Astrocyte (in vitro differentiated cells and primary cell): Measurements from ENCODE around the gene ALG14. TPM values are rescaled to one million over a fixed set of nuclear protein-coding genes. Genes with fewer than 3 reads are reported as not detected.

ENCODE experiments used
- DNase-seq: peaks from one replicate; pipeline ENCODE4 v3.0.0-alpha.2; 2010; ENCODE audit warnings: low read depth
- FAIRE-seq: peaks from 2 replicates; lab custom pipeline; 2011; peaks lifted over from hg19 to GRCh38; lab: Jason Lieb, UNC
- H2AFZ ChIP-seq: 2 replicates; pipeline ENCODE4 v1.6.0; 2012; ENCODE audit warnings: low read depth, low read length, inconsistent platforms
- H3K27ac ChIP-seq: 2 replicates; pipeline ENCODE4 v1.5.1; 2011; ENCODE audit warnings: low read depth, low read length, inconsistent platforms
- H3K27me3 ChIP-seq: 2 replicates; pipeline ENCODE4 v1.6.0; 2011; ENCODE audit warnings: low read length, inconsistent platforms; ENCODE audit not compliant: insufficient read depth
- H3K36me3 ChIP-seq: 2 replicates; pipeline ENCODE4 v1.5.1; 2011; ENCODE audit warnings: low read length, inconsistent platforms; ENCODE audit not compliant: insufficient read depth
- H3K4me1 ChIP-seq: 2 replicates; pipeline ENCODE4 v1.5.1; 2011; ENCODE audit warnings: low read length, inconsistent platforms; ENCODE audit not compliant: insufficient read depth
- H3K4me2 ChIP-seq: 2 replicates; pipeline ENCODE4 v1.6.0; 2012; ENCODE audit warnings: low read length, inconsistent platforms
- H3K4me3 ChIP-seq: 2 replicates; pipeline ENCODE4 v1.5.1; 2011; ENCODE audit warnings: low read depth, mild to moderate bottlenecking, low read length, inconsistent platforms; ENCODE audit not compliant: insufficient read depth
- H3K79me2 ChIP-seq: 2 replicates; pipeline ENCODE4 v1.6.0; 2012; ENCODE audit warnings: mild to moderate bottlenecking, low read length, inconsistent platforms; ENCODE audit not compliant: insufficient read depth
- H3K9ac ChIP-seq: 2 replicates; pipeline ENCODE4 v1.6.0; 2012; ENCODE audit warnings: mild to moderate bottlenecking, low read length, inconsistent platforms
- H3K9me3 ChIP-seq: 2 replicates; pipeline ENCODE4 v1.5.1; 2012; ENCODE audit warnings: low read depth, mild to moderate bottlenecking, low read length, inconsistent platforms; ENCODE audit not compliant: insufficient read depth
- H4K20me1 ChIP-seq: 2 replicates; pipeline ENCODE4 v1.6.0; 2012; ENCODE audit warnings: low read length, inconsistent platforms; ENCODE audit not compliant: insufficient read depth
- H3K27ac Mint-ChIP-seq: one replicate; pipeline ENCODE4 v1.8.0; 2021; ENCODE audit warnings: mild to moderate bottlenecking, mixed read lengths; ENCODE audit not compliant: unreplicated experiment
- H3K27me3 Mint-ChIP-seq: one replicate; pipeline ENCODE4 v1.8.0; 2021; ENCODE audit warnings: low read depth, mixed read lengths; ENCODE audit not compliant: unreplicated experiment
- H3K36me3 Mint-ChIP-seq: one replicate; pipeline ENCODE4 v1.8.0; 2021; ENCODE audit warnings: low read depth, mixed read lengths; ENCODE audit not compliant: unreplicated experiment
- H3K4me1 Mint-ChIP-seq: one replicate; pipeline ENCODE4 v1.8.0; 2021; ENCODE audit warnings: low read depth, mixed read lengths; ENCODE audit not compliant: unreplicated experiment
- H3K4me3 Mint-ChIP-seq: one replicate; pipeline ENCODE4 v1.8.0; 2021; ENCODE audit warnings: mild to moderate bottlenecking, moderate library complexity, mixed read lengths; ENCODE audit not compliant: unreplicated experiment
- H3K9me3 Mint-ChIP-seq: one replicate; pipeline ENCODE4 v1.8.0; 2021; ENCODE audit warnings: mild to moderate bottlenecking, mixed read lengths; ENCODE audit not compliant: unreplicated experiment
- CTCF ChIP-seq: IDR thresholded peaks from 2 replicates; pipeline ENCODE4 v1.5.1; 2011; ENCODE audit warnings: low read depth, mild to moderate bottlenecking, inconsistent platforms, low read length, moderate library complexity; ENCODE audit not compliant: insufficient read depth
- EZH2 ChIP-seq: IDR thresholded peaks from 2 replicates; pipeline ENCODE4 v1.6.1; 2012; ENCODE audit warnings: mild to moderate bottlenecking, low read length, inconsistent platforms; ENCODE audit not compliant: insufficient read depth
- total RNA-seq: library from RNA; stranded (reverse); gene quantifications from 2 replicates; pipeline ENCODE4 v1.2.1, GENCODE V29; 2021

ALG14 gene
- total RNA-seq, 1 donor from 2014 or later: 6.9 TPM

- Histone ChIP-seq H3K27me3 (no peaks in the 10 kb centered on the region), H3K9ac (peak overlapping the region; percentile 16), H3K4me2 (no peak overlapping the region), H3K27ac (no peak overlapping the region), H3K36me3 (no peaks in the 10 kb centered on the region), H3K79me2 (peaks cover 5% of the 10 kb centered on the region), H2AFZ (no peak overlapping the region), H3K4me3 (no peak overlapping the region), H3K4me1 (peaks cover 16% of the 10 kb centered on the region), H4K20me1 (peaks cover 4% of the 10 kb centered on the region), H3K9me3 (no peaks in the 10 kb centered on the region)
- H3K9me3 Mint-ChIP-seq: no peaks in the 10 kb centered on the region
- H3K36me3 Mint-ChIP-seq: no peaks in the 10 kb centered on the region
- no peaks in the 10 kb centered on the region for H3K27me3 Mint-ChIP-seq
- H3K4me1 Mint-ChIP-seq: peaks cover 6% of the 10 kb centered on the region
- FAIRE-seq (peak; percentile 78), DNase-seq (peak; percentile 78)
- peak overlapping the region; percentile 56 for H3K4me3 Mint-ChIP-seq
- H3K27ac Mint-ChIP-seq: no peak overlapping the region
- no peak for TF ChIP-seq EZH2
- TF ChIP-seq CTCF: peak; percentile 95
Observed at GRCh38 chr1:95041491-95042165, 31.1 kb downstream of the ALG14 start.

- Histone ChIP-seq H3K36me3 (no peaks in the 10 kb centered on the region), H3K79me2 (peaks cover 5% of the 10 kb centered on the region), H3K4me3 (no peak overlapping the region), H4K20me1 (peaks cover 4% of the 10 kb centered on the region), H3K9ac (no peak overlapping the region), H3K9me3 (no peaks in the 10 kb centered on the region), H2AFZ (no peak overlapping the region), H3K27me3 (no peaks in the 10 kb centered on the region), H3K4me2 (no peak overlapping the region), H3K27ac (no peak overlapping the region), H3K4me1 (peaks cover 26% of the 10 kb centered on the region)
- Mint-ChIP-seq H3K9me3 (no peaks in the 10 kb centered on the region), H3K4me1 (peaks cover 8% of the 10 kb centered on the region), H3K4me3 (no peak overlapping the region), H3K27me3 (no peaks in the 10 kb centered on the region), H3K36me3 (no peaks in the 10 kb centered on the region), H3K27ac (peak overlapping the region; percentile 43)
- DNase-seq (no peak), FAIRE-seq (no peak)
- TF ChIP-seq EZH2: no peak
- TF ChIP-seq CTCF: no peak
Observed at GRCh38 chr1:95040032-95040525, 32.7 kb downstream of the ALG14 start.

- H3K4me3 Mint-ChIP-seq: no peak overlapping the region
- no peak for FAIRE-seq
- TF ChIP-seq EZH2 (no peak), CTCF (no peak)
- Histone ChIP-seq H3K36me3 (no peaks in the 10 kb centered on the region), H3K4me3 (no peak overlapping the region), H3K9ac (no peak overlapping the region), H3K4me1 (peaks cover 31% of the 10 kb centered on the region), H3K9me3 (no peaks in the 10 kb centered on the region), H3K79me2 (peaks cover 5% of the 10 kb centered on the region), H3K27ac (no peak overlapping the region), H4K20me1 (peaks cover 4% of the 10 kb centered on the region), H3K27me3 (no peaks in the 10 kb centered on the region), H2AFZ (no peak overlapping the region), H3K4me2 (no peak overlapping the region)
- H3K9me3 Mint-ChIP-seq: no peaks in the 10 kb centered on the region
- peak; percentile 60 for DNase-seq
- H3K27ac Mint-ChIP-seq: peak overlapping the region; percentile 43
- no peaks in the 10 kb centered on the region for H3K27me3 Mint-ChIP-seq
- H3K4me1 Mint-ChIP-seq: peaks cover 8% of the 10 kb centered on the region
- no peaks in the 10 kb centered on the region for H3K36me3 Mint-ChIP-seq
Observed at GRCh38 chr1:95039360-95040031, 33.3 kb downstream of the ALG14 start.
